Measurements from ENCODE around the gene STPG2.

Gene STPG2

DNA sequence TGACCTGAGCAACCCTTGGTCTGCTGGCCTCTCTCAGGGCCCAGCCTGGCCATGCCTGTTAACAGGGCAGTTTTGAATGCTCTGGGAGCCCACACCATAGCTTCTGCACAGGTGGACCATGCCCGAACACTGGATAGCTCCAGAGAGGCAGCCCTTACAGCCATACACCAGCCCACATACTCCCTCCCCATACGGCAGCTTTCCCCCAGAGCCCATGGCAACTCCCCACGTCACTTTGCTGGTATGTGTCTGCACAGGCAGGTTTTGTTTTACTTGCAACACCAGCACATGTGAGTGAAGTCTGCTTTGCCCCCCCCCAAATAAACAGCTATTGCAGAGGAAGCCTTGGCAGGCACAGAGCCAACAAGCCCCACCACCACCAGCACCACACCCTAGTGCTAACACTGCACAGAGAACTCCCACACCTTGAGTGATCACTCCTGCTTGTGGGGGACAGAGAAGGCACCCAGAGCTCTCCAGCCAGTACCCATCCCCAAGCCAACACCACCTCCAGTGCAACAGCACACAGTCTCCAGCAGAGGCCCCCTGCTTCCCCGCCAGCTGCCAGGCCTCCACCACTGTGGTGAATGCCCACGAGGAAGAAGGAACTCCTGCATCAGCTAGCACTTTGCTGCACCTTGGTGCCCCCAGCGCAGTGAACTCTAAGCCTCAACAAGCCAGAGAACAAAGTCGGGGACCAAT, 87.3 kb downstream of the STPG2 start:
- no peaks in the 10 kb centered on the region for H3K4me1 ChIP-seq (ENCODE audit: control insufficient read depth in 1 of 2, insufficient read depth in 1 of 2, low read depth in 1 of 2, low read length in 1 of 2)
- H3K36me3 ChIP-seq, result no peaks in the 10 kb centered on the region
- no peak overlapping the region for H3K4me3 ChIP-seq (ENCODE audit: low read depth in 1 of 2, low read length in 1 of 2)
- no peaks in the 10 kb centered on the region for H3K27me3 ChIP-seq
- H3K9me3 ChIP-seq, result no peaks in the 10 kb centered on the region
- TF ChIP-seq, protein P1, sequence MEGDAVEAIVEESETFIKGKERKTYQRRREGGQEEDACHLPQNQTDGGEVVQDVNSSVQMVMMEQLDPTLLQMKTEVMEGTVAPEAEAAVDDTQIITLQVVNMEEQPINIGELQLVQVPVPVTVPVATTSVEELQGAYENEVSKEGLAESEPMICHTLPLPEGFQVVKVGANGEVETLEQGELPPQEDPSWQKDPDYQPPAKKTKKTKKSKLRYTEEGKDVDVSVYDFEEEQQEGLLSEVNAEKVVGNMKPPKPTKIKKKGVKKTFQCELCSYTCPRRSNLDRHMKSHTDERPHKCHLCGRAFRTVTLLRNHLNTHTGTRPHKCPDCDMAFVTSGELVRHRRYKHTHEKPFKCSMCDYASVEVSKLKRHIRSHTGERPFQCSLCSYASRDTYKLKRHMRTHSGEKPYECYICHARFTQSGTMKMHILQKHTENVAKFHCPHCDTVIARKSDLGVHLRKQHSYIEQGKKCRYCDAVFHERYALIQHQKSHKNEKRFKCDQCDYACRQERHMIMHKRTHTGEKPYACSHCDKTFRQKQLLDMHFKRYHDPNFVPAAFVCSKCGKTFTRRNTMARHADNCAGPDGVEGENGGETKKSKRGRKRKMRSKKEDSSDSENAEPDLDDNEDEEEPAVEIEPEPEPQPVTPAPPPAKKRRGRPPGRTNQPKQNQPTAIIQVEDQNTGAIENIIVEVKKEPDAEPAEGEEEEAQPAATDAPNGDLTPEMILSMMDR (IDR thresholded peaks at IDR 0.05), result no peak
- no peak overlapping the region for H3K27ac ChIP-seq

DNA sequence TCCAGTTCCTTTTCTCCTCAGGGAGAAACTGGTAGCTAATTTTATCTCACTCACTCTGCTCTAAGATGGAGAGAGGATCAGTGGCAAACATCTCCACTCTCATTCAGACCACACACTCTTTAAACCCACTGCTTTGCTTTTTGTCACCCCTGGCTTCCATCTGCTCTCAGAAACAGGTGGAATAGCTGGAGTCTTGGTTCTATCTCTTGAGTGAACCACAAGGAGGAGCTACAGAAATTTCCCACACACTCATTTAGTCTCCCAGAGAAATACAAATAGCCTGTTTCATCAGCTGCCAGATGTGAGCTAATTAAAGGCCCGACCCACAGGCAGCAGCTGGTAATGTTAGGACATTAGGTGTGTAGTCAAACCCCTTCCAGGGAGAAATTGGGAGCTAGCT, 96.6 kb downstream of the STPG2 start:
- Histone ChIP-seq H3K9me3 (no peaks in the 10 kb centered on the region), H3K27me3 (no peaks in the 10 kb centered on the region), H3K4me3 (ENCODE audit: low read depth in 1 of 2, low read length in 1 of 2) (no peak overlapping the region), H3K4me1 (ENCODE audit: control insufficient read depth in 1 of 2, insufficient read depth in 1 of 2, low read depth in 1 of 2, low read length in 1 of 2) (no peaks in the 10 kb centered on the region), H3K27ac (no peak overlapping the region), H3K36me3 (no peaks in the 10 kb centered on the region)
- TF ChIP-seq, protein P1 (IDR thresholded peaks at IDR 0.05), result no peak

DNA sequence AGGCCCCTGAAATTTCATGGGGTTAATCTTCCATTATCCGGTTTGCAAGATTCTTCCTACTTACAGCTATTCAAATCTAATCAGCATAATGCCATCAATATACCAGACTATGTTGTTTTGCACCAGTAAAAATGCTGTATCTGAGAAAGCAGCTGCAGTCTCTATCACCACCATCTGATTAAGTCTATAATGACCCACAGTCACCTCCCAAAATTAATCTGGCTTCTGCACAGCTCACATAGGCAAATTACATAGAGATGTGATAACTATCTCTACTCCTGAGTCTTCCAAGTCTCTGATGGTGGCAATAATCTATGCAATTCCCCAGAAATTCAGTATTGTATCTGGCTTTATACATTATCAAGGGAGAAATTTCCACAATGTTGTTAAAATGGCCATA, 113.2 kb downstream of the STPG2 start:
- H3K4me1 ChIP-seq (ENCODE audit: control insufficient read depth in 1 of 2, insufficient read depth in 1 of 2, low read depth in 1 of 2, low read length in 1 of 2), result no peaks in the 10 kb centered on the region
- no peaks in the 10 kb centered on the region for H3K9me3 ChIP-seq
- no peaks in the 10 kb centered on the region for H3K36me3 ChIP-seq
- H3K4me3 ChIP-seq (ENCODE audit: low read depth in 1 of 2, low read length in 1 of 2), result no peak overlapping the region
- H3K27me3 ChIP-seq, result no peaks in the 10 kb centered on the region
- H3K27ac ChIP-seq, result no peak overlapping the region
- TF ChIP-seq, protein P1 (IDR thresholded peaks at IDR 0.05), result no peak

DNA sequence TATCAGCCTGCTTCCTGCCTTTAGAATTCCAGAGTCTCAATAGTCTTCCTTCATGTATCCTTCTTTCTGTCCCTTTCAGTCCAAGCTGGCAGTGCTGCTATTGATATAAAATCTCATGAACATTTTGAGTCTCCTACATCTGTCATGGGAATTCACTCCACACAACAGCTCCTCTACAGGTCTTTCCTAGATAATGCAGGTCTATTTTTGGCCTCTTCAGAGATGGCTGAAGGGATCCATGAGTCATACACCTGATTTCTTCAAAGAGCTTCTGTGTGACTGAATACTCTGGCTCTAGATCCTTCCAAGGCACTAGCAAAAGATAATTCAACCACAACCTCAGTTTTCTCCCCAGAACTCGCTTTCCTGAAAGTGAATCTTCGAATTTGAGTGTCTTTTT, 115.4 kb downstream of the STPG2 start:
- Histone ChIP-seq H3K9me3 (no peaks in the 10 kb centered on the region), H3K27ac (no peak overlapping the region), H3K36me3 (no peaks in the 10 kb centered on the region), H3K4me1 (ENCODE audit: control insufficient read depth in 1 of 2, insufficient read depth in 1 of 2, low read depth in 1 of 2, low read length in 1 of 2) (no peaks in the 10 kb centered on the region), H3K27me3 (no peaks in the 10 kb centered on the region), H3K4me3 (ENCODE audit: low read depth in 1 of 2, low read length in 1 of 2) (no peak overlapping the region)
- TF ChIP-seq, protein P1 (IDR thresholded peaks at IDR 0.05), result no peak

DNA sequence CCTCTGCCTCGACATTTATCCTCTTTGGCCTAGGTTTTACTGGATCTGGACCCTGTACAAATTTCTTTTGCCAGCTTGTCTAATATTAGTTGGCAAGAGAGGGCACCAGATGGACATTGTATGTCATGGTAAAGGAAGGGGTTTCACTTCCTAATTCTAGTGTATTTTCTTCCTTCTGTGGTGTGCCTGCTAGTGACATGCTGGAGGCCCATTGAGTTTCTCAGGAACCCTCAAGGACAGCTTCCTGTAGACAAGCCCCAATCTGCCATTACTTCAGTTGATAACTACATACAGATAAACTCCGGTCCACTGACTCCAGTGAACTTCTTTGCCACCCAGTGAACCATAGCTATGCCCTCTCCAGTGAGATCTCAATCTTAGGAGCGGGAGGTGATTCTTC, 116.9 kb downstream of the STPG2 start:
- no peaks in the 10 kb centered on the region for H3K4me1 ChIP-seq (ENCODE audit: control insufficient read depth in 1 of 2, insufficient read depth in 1 of 2, low read depth in 1 of 2, low read length in 1 of 2)
- TF ChIP-seq, protein P1 (IDR thresholded peaks at IDR 0.05), result no peak
- no peak overlapping the region for H3K4me3 ChIP-seq (ENCODE audit: low read depth in 1 of 2, low read length in 1 of 2)
- H3K36me3 ChIP-seq, result no peaks in the 10 kb centered on the region
- H3K27ac ChIP-seq, result no peak overlapping the region
- no peaks in the 10 kb centered on the region for H3K9me3 ChIP-seq
- no peaks in the 10 kb centered on the region for H3K27me3 ChIP-seq
